ENCODE measurements around the gene ZBTB16.

Gene ZBTB16

DNA sequence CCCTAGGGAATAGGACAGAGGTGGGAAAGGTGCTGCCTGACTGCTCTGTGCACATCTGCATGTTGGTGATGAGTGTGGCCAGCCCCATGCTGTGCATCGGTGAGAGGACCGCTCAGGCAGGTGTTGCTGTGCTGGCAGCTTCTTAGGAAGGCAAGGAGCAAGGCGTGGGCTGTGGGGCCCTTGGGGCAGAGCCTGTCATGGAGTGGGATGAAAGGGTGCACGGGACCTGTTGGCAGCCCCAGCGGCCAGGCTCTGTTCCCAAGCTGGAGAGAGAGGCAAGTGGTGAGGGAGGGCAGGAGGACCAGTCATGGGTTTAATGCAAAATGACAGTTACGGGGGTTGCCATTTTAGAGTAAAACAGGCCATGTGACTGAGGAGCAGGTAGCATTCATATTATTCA is 78.3 kb downstream of the ZBTB16 start:
- Histone ChIP-seq H3K36me3 (replicated peaks in 1 of 2; ENCODE audit: control insufficient read depth in 2 of 2, insufficient read depth in 2 of 2, low read length in 2 of 2) (peaks cover 0 to 23% of the 10 kb centered on the region in 2 donors), H3K4me1 (ENCODE audit: control insufficient read depth in 2 of 2, insufficient read depth in 1 of 2, low read depth in 1 of 2, low read length in 2 of 2) (peaks cover 32 to 36% of the 10 kb centered on the region in 2 donors), H3K4me2 (ENCODE audit: insufficient read depth, low read length, poor library complexity, severe bottlenecking) (no peak overlapping the region), H3K9ac (ENCODE audit: low read depth, low read length, poor library complexity) (no peak overlapping the region), H3K27ac (replicated peaks; ENCODE audit: low read length) (no peak overlapping the region), H2BK15ac (ENCODE audit: low read length) (no peak overlapping the region), H2AFZ (ENCODE audit: low read length) (no peak overlapping the region), H3K18ac (ENCODE audit: low read length) (peak overlapping the region; percentile 65), H2BK5ac (ENCODE audit: low read length) (no peak overlapping the region), H2BK120ac (ENCODE audit: low read depth, low read length) (no peak overlapping the region), H3K4ac (ENCODE audit: low read length) (no peak overlapping the region), H2BK12ac (ENCODE audit: low read length) (no peak overlapping the region), H3K14ac (ENCODE audit: low read length) (no peak overlapping the region), H3K27me3 (ENCODE audit: control insufficient read depth in 3 of 3, insufficient read depth in 3 of 3, low read depth in 1 of 3, low read length in 3 of 3) (no peaks in the 10 kb centered on the region), H4K8ac (ENCODE audit: low read depth, low read length) (no peak overlapping the region), H2AK5ac (ENCODE audit: low read depth, low read length) (no peak overlapping the region), H3K23ac (ENCODE audit: low read depth, low read length, poor library complexity) (peak overlapping the region; percentile 14), H3K4me3 (ENCODE audit: low read length in 2 of 2) (peak overlapping the region in 1 of 2 donors; percentile 41), H4K91ac (ENCODE audit: low read depth, low read length, poor library complexity) (no peak overlapping the region), H3K9me3 (replicated peaks in 1 of 2; ENCODE audit: control insufficient read depth in 2 of 2, insufficient read depth in 1 of 2, low read depth in 1 of 2, low read length in 2 of 2) (peaks cover 0 to 1% of the 10 kb centered on the region in 2 donors), H3K79me1 (ENCODE audit: low read depth, low read length) (peaks cover 3% of the 10 kb centered on the region)
- no peak for DNase-seq (ENCODE audit: low spot score)
- no CpG with 5 or more reads among the region's 6 CpGs for WGBS, 2 donors (ENCODE audit: extremely low coverage in 2 of 2, insufficient read length in 2 of 2, insufficient replicate concordance in 1 of 2)

DNA sequence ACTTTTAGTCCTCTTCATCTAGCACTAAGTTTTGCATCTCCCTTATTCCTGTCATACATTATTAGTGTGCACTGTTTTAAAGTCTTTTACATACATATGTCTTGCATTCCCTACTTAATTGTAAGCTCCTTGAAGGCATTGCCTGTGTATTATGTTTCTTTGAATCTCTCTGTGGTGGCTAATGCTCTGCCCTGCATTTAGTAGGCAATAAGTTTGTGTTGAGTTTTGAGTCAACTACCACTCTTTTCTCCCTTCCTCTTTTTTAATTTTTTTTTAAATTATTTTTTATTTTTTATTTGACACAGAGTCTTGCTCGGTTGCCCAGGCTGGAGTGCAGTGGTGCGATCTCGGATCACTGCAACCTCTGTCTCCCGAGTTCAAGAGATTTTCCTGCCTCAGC is 78.9 kb downstream of the ZBTB16 start:
- H2AK5ac ChIP-seq (ENCODE audit: low read depth, low read length), result no peak overlapping the region
- H4K91ac ChIP-seq (ENCODE audit: low read depth, low read length, poor library complexity), result no peak overlapping the region
- H2BK120ac ChIP-seq (ENCODE audit: low read depth, low read length), result no peak overlapping the region
- H3K18ac ChIP-seq (ENCODE audit: low read length), result no peak overlapping the region
- H4K8ac ChIP-seq (ENCODE audit: low read depth, low read length), result no peak overlapping the region
- DNase-seq (ENCODE audit: low spot score), result no peak
- no peak overlapping the region for H3K27ac ChIP-seq (replicated peaks; ENCODE audit: low read length)
- no peak overlapping the region for H3K9ac ChIP-seq (ENCODE audit: low read depth, low read length, poor library complexity)
- H3K79me1 ChIP-seq (ENCODE audit: low read depth, low read length), result no peaks in the 10 kb centered on the region
- no peaks in the 10 kb centered on the region for H3K27me3 ChIP-seq (ENCODE audit: control insufficient read depth in 3 of 3, insufficient read depth in 3 of 3, low read depth in 1 of 3, low read length in 3 of 3)
- H3K4me3 ChIP-seq (ENCODE audit: low read length in 2 of 2), result no peak overlapping the region
- H3K23ac ChIP-seq (ENCODE audit: low read depth, low read length, poor library complexity), result no peak overlapping the region
- H3K14ac ChIP-seq (ENCODE audit: low read length), result no peak overlapping the region
- WGBS, 2 donors (ENCODE audit: extremely low coverage in 2 of 2, insufficient read length in 2 of 2, insufficient replicate concordance in 1 of 2), result no CpG with 5 or more reads among the region's 4 CpGs
- no peak overlapping the region for H3K4me2 ChIP-seq (ENCODE audit: insufficient read depth, low read length, poor library complexity, severe bottlenecking)
- H2BK5ac ChIP-seq (ENCODE audit: low read length), result no peak overlapping the region
- H3K36me3 ChIP-seq (replicated peaks in 1 of 2; ENCODE audit: control insufficient read depth in 2 of 2, insufficient read depth in 2 of 2, low read length in 2 of 2), result peaks cover 0 to 23% of the 10 kb centered on the region in 2 donors
- no peaks in the 10 kb centered on the region for H3K9me3 ChIP-seq (replicated peaks in 1 of 2; ENCODE audit: control insufficient read depth in 2 of 2, insufficient read depth in 1 of 2, low read depth in 1 of 2, low read length in 2 of 2)
- peaks cover 38 to 41% of the 10 kb centered on the region in 2 donors for H3K4me1 ChIP-seq (ENCODE audit: control insufficient read depth in 2 of 2, insufficient read depth in 1 of 2, low read depth in 1 of 2, low read length in 2 of 2)
- no peak overlapping the region for H2AFZ ChIP-seq (ENCODE audit: low read length)
- no peak overlapping the region for H2BK15ac ChIP-seq (ENCODE audit: low read length)
- H3K4ac ChIP-seq (ENCODE audit: low read length), result no peak overlapping the region
- no peak overlapping the region for H2BK12ac ChIP-seq (ENCODE audit: low read length)

- Histone ChIP-seq H3K4me2 (ENCODE audit: insufficient read depth, low read length, poor library complexity, severe bottlenecking) (no peak overlapping the region), H3K14ac (ENCODE audit: low read length) (no peak overlapping the region), H3K9ac (ENCODE audit: low read depth, low read length, poor library complexity) (no peak overlapping the region), H2BK15ac (ENCODE audit: low read length) (no peak overlapping the region), H2AFZ (ENCODE audit: low read length) (no peak overlapping the region), H2BK12ac (ENCODE audit: low read length) (no peak overlapping the region), H3K18ac (ENCODE audit: low read length) (peak overlapping the region; percentile 4), H2BK5ac (ENCODE audit: low read length) (no peak overlapping the region), H4K8ac (ENCODE audit: low read depth, low read length) (no peak overlapping the region), H3K4me1 (ENCODE audit: control insufficient read depth in 2 of 2, insufficient read depth in 1 of 2, low read depth in 1 of 2, low read length in 2 of 2) (peaks cover 35 to 43% of the 10 kb centered on the region in 2 donors), H2AK5ac (ENCODE audit: low read depth, low read length) (no peak overlapping the region), H3K27me3 (ENCODE audit: control insufficient read depth in 3 of 3, insufficient read depth in 3 of 3, low read depth in 1 of 3, low read length in 3 of 3) (no peaks in the 10 kb centered on the region), H3K4ac (ENCODE audit: low read length) (no peak overlapping the region), H3K27ac (replicated peaks; ENCODE audit: low read length) (no peak overlapping the region), H3K4me3 (ENCODE audit: low read length in 2 of 2) (no peak overlapping the region), H2BK120ac (ENCODE audit: low read depth, low read length) (no peak overlapping the region), H3K9me3 (replicated peaks in 1 of 2; ENCODE audit: control insufficient read depth in 2 of 2, insufficient read depth in 1 of 2, low read depth in 1 of 2, low read length in 2 of 2) (no peaks in the 10 kb centered on the region), H3K79me1 (ENCODE audit: low read depth, low read length) (peaks cover 3% of the 10 kb centered on the region), H3K36me3 (replicated peaks in 1 of 2; ENCODE audit: control insufficient read depth in 2 of 2, insufficient read depth in 2 of 2, low read length in 2 of 2) (peaks cover 0 to 23% of the 10 kb centered on the region in 2 donors), H4K91ac (ENCODE audit: low read depth, low read length, poor library complexity) (no peak overlapping the region), H3K23ac (ENCODE audit: low read depth, low read length, poor library complexity) (no peak overlapping the region)
- DNase-seq (ENCODE audit: low spot score), result no peak
- WGBS, 2 donors (ENCODE audit: extremely low coverage in 2 of 2, insufficient read length in 2 of 2, insufficient replicate concordance in 1 of 2), result no CpG with 5 or more reads among the region's 13 CpGs
These were observed 81.3 kb downstream of the ZBTB16 start for GRCh38 chr11:114140826-114141225.

DNA sequence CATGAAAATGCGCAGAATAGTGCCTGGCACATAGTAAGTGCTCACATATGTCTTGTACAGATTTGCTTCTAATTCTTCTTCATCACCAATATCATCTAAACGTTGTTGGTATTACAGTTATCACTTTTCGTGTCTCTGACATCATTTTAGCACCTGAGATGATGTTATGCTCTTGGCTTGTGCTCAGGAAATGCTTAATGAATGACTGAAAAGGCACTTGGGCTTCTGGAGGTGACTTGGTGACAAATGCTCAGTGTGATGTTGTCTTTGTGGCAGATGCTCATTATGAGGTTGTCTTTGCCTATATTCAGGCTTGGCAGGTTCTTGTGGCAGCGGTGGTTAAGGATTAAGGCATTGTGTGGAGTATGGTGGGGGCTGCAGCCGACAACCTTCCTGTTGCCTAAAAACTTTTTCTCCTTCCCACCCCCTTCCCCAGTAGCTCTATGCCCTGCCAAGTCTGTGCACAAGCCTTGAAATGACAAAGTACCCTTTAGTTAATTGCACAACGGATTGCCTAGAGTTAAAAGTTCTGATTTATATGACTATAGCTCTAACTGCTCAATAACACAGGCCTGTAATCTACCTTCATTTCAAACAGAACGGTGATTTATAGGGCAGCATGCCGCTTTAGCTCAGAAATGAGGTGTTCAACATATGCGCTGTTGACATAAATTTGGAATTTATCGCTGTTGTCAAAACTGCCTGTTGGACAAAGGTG is 82.5 kb downstream of the ZBTB16 start:
- Histone ChIP-seq H3K4me2 (ENCODE audit: insufficient read depth, low read length, poor library complexity, severe bottlenecking) (no peak overlapping the region), H3K4me3 (ENCODE audit: low read length in 2 of 2) (no peak overlapping the region), H4K8ac (ENCODE audit: low read depth, low read length) (no peak overlapping the region), H3K27ac (replicated peaks; ENCODE audit: low read length) (peak overlapping the region; percentile 50), H2AK5ac (ENCODE audit: low read depth, low read length) (no peak overlapping the region), H3K79me1 (ENCODE audit: low read depth, low read length) (peaks cover 3% of the 10 kb centered on the region), H4K91ac (ENCODE audit: low read depth, low read length, poor library complexity) (no peak overlapping the region), H3K18ac (ENCODE audit: low read length) (no peak overlapping the region), H3K9me3 (replicated peaks in 1 of 2; ENCODE audit: control insufficient read depth in 2 of 2, insufficient read depth in 1 of 2, low read depth in 1 of 2, low read length in 2 of 2) (no peaks in the 10 kb centered on the region), H3K9ac (ENCODE audit: low read depth, low read length, poor library complexity) (no peak overlapping the region), H3K4me1 (ENCODE audit: control insufficient read depth in 2 of 2, insufficient read depth in 1 of 2, low read depth in 1 of 2, low read length in 2 of 2) (peaks cover 34 to 39% of the 10 kb centered on the region in 2 donors), H3K27me3 (ENCODE audit: control insufficient read depth in 3 of 3, insufficient read depth in 3 of 3, low read depth in 1 of 3, low read length in 3 of 3) (no peaks in the 10 kb centered on the region), H2BK12ac (ENCODE audit: low read length) (no peak overlapping the region), H2BK5ac (ENCODE audit: low read length) (no peak overlapping the region), H3K14ac (ENCODE audit: low read length) (no peak overlapping the region), H2AFZ (ENCODE audit: low read length) (no peak overlapping the region), H2BK120ac (ENCODE audit: low read depth, low read length) (no peak overlapping the region), H2BK15ac (ENCODE audit: low read length) (no peak overlapping the region), H3K36me3 (replicated peaks in 1 of 2; ENCODE audit: control insufficient read depth in 2 of 2, insufficient read depth in 2 of 2, low read length in 2 of 2) (peaks cover 0 to 23% of the 10 kb centered on the region in 2 donors), H3K23ac (ENCODE audit: low read depth, low read length, poor library complexity) (no peak overlapping the region), H3K4ac (ENCODE audit: low read length) (no peak overlapping the region)
- no CpG with 5 or more reads among the region's 10 CpGs for WGBS, 2 donors (ENCODE audit: extremely low coverage in 2 of 2, insufficient read length in 2 of 2, insufficient replicate concordance in 1 of 2)
- DNase-seq (ENCODE audit: low spot score), result no peak

Measured in neuronal stem cell (in vitro differentiated cells).